ENCODE results near the gene MILR1.

The MILR1 gene

GRCh38 chr17:64515829-64516228, 66.9 kb downstream of the MILR1 start:
- no peak for TF ChIP-seq CTCF (IDR thresholded peaks at IDR 0.05; ENCODE audit: low read depth, low read length)
- no peak for DNase-seq (ENCODE audit: extremely low read depth, low read depth)

All from AG09319 (cell line).